ENCODE measurements around the gene RASA3. TPM values are rescaled to one million over a fixed set of nuclear protein-coding genes. Genes with fewer than 3 reads are reported as not detected.
A peak's percentile ranks its signal among the peaks of the same experiment; 100 is the strongest.

RASA3 gene
- total and polyA plus RNA-seq, 2 of the 8 experiments (the other 6 are each of a cell fraction or from before 2014, with no cell fraction given): 7.5 to 21.9 TPM

DNA sequence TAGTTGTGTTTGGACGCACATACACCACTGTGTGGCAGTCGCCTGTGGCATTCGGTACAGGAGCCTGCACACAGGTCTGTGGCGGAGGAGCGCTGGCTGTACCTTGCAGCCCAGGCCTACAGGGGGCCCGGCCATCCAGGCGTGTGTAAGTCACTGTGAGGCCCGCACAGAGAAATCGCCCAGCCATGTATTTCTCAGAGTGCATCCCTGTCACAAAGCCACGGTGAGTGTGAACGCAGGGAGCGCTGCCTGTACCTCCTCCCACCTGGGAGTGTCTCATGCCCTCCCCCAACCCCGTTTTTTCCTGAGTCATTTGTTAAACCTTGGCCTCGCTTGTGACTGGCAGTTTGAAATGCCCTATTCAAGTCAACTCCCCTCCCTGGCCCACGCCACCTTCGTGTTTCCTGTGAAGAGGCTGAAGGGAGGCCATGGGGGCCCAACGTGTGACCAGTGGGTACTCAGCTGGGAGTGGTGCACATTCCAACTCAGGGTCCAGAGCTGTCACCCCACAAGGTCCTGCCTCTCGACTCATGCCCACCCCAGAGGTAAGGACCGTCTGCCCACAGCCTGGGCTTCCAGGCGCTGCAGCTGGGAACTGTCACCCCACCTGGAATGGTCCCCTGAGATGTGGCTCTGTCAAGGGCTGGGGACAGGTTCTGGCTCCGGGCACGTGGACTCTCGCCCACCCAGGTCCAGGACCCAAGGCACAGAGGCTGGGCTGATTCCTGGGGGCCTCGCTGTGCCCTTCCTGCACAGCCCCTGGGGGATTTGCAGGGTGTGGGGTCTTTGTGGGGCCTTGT is 11.6 kb upstream of the RASA3 start:
- Histone ChIP-seq H3K23me2 (ENCODE audit: low read depth, low read length) (peaks cover 9% of the 10 kb centered on the region), H2AK5ac (ENCODE audit: low read depth, low read length) (peak overlapping the region; percentile 41; the same call in 1 of the 2 replicates), H3K79me2 (ENCODE audit: control insufficient read depth in 1 of 2, insufficient read depth in 2 of 2, low read length in 2 of 2) (no peaks in the 10 kb centered on the region), H3K4me3 (ENCODE audit: extremely low read depth in 1 of 4, insufficient read depth in 2 of 4, low read depth in 3 of 4, low read length in 4 of 4) (no peak overlapping the region), H2AFZ (ENCODE audit: low read length) (no peak overlapping the region), H4K91ac (replicated peaks; ENCODE audit: insufficient read length, low read length) (no peak overlapping the region), H2BK20ac (ENCODE audit: low read length) (0 out of 2 replicates have a peak overlapping the region, but pooled peaks have one; percentile 32), H3K27ac (ENCODE audit: low read depth, low read length) (no peak overlapping the region), H3K27me3 (replicated peaks in 1 of 4; ENCODE audit: control insufficient read depth in 3 of 4, extremely low read depth in 1 of 4, insufficient read depth in 3 of 4, low read length in 3 of 4) (no peaks in the 10 kb centered on the region), H3K36me3 (ENCODE audit: control insufficient read depth in 2 of 4, insufficient read depth in 4 of 4, low read length in 3 of 4) (no peaks in the 10 kb centered on the region; a peak in 1 of 8 replicates), H2BK120ac (replicated peaks; ENCODE audit: low read depth, low read length) (no peak overlapping the region), H3K9me3 (ENCODE audit: insufficient read depth in 2 of 2, low read depth in 1 of 2, low read length in 1 of 2) (no peaks in the 10 kb centered on the region), H3K56ac (replicated peaks; ENCODE audit: insufficient read length, low read depth, low read length) (no peak overlapping the region), H3K9ac (replicated peaks in 1 of 4; ENCODE audit: extremely low read depth in 1 of 4, low read depth in 3 of 4, low read length in 3 of 4) (no peak overlapping the region), H3K4me1 (replicated peaks in 1 of 4; ENCODE audit: control insufficient read depth in 3 of 4, insufficient read depth in 4 of 4, low read length in 3 of 4) (peaks cover 0 to 3% (median 1%) of the 10 kb centered on the region in 4 experiments; a peak in 2 of 7 replicates), H2BK5ac (ENCODE audit: low read depth, low read length) (no peak overlapping the region), H3K79me1 (ENCODE audit: low read depth, low read length) (no peaks in the 10 kb centered on the region), H2BK12ac (ENCODE audit: low read depth, low read length) (peak overlapping the region; percentile 75; the same call in 1 of the 2 replicates), H4K8ac (ENCODE audit: extremely low read depth, insufficient read depth, low read length) (peak overlapping the region; percentile 45; the same call in 1 of the 2 replicates), H3K4ac (replicated peaks; ENCODE audit: insufficient read length, low read depth, low read length) (no peak overlapping the region), H3K18ac (ENCODE audit: extremely low read depth, low read length) (no peak overlapping the region; the same call in 1 of the 2 replicates), H3K23ac (ENCODE audit: insufficient read length) (no peak overlapping the region), H2BK15ac (ENCODE audit: low read length) (peak overlapping the region; percentile 95), H4K5ac (ENCODE audit: insufficient read length, low read depth, low read length) (no peak overlapping the region), H3K14ac (ENCODE audit: insufficient read length) (no peak overlapping the region), H4K20me1 (replicated peaks in 1 of 2; ENCODE audit: control insufficient read depth in 1 of 2, insufficient read depth in 2 of 2, low read length in 2 of 2) (peaks cover 0 to 10% of the 10 kb centered on the region in 2 experiments), H3K4me2 (ENCODE audit: insufficient read depth in 1 of 2, low read depth in 2 of 2, low read length in 2 of 2) (no peak overlapping the region)
- WGBS, 2 experiments (ENCODE audit: extremely low coverage in 1 of 2, insufficient coverage in 1 of 2, insufficient read length in 1 of 2, insufficient replicate concordance in 2 of 2, low coverage in 1 of 2, low lambda C conversion rate in 2 of 2, missing lambda C conversion rate in 1 of 2): 70% methylated on average over 23 of the region's 24 CpGs; no CpG with 5 or more reads in 1 of the 2 experiments
- CTCF ChIA-PET (ENCODE audit: partially characterized antibody): interaction anchor here (0.6 to 2.4 kb wide), 12 partner anchors 8 to 678 kb away, joined by 3 to 13 read pairs (median 4); no protein-coding TSS in a partner anchor
- POLR2A ChIA-PET (ENCODE audit: partially characterized antibody): no interaction called here
- DNase-seq (ENCODE audit: low read depth in 1 of 2, low spot score in 2 of 2) (peak in 1 of 2 experiments; percentile 59), FAIRE-seq (no peak)
- TF ChIP-seq SP1 (IDR thresholded peaks at IDR 0.05; ENCODE audit: low read depth, low read length): no peak
- TF ChIP-seq CTCF (IDR thresholded peaks at IDR 0.05; ENCODE audit: control extremely low read depth in 1 of 3, insufficient read depth in 1 of 3, low read depth in 1 of 3, low read length in 3 of 3): peak in 2 of 3 experiments; percentile 46 to 54; a peak in 2 of 4 replicates
- no peak for TF ChIP-seq SP2 (IDR thresholded peaks at IDR 0.05; ENCODE audit: low read length)
- TF ChIP-seq SIN3A (conservative IDR thresholded peaks at IDR 0.05 in 1 of 2, IDR thresholded peaks at IDR 0.05 in 1 of 2; ENCODE audit: low read depth in 1 of 2, low read length in 2 of 2): no peak
- no peak for TF ChIP-seq KDM5A (IDR thresholded peaks at IDR 0.05; ENCODE audit: low read length)
- TF ChIP-seq, protein P1, sequence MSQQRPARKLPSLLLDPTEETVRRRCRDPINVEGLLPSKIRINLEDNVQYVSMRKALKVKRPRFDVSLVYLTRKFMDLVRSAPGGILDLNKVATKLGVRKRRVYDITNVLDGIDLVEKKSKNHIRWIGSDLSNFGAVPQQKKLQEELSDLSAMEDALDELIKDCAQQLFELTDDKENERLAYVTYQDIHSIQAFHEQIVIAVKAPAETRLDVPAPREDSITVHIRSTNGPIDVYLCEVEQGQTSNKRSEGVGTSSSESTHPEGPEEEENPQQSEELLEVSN (IDR thresholded peaks at IDR 0.05): no peak
- TF ChIP-seq POLR2A (IDR thresholded peaks at IDR 0.05; ENCODE audit: control extremely low read depth in 1 of 2, low read depth in 2 of 2, low read length in 2 of 2): no peak
- no peak for TF ChIP-seq BRCA1 (IDR thresholded peaks at IDR 0.05; ENCODE audit: low read depth, low read length)
- no peak for TF ChIP-seq NRF1 (IDR thresholded peaks at IDR 0.05; ENCODE audit: low read depth, low read length)
